SH-SY5Y (cell line): ENCODE results near the gene PVALEF.

Source experiments
- GATA2 ChIP-seq: IDR thresholded peaks from 2 replicates; pipeline ENCODE4 v1.6.1; 2011; ENCODE audit warnings: mild to moderate bottlenecking, low read depth, low read length
- GATA3 ChIP-seq: IDR thresholded peaks from 2 replicates; pipeline ENCODE4 v1.6.1; 2011; ENCODE audit warnings: low read depth, mild to moderate bottlenecking, low read length, moderate library complexity

Gene PVALEF

GRCh38 chr17:81207610-81208581 lies 42.6 kb downstream of the PVALEF start:
- no peak for TF ChIP-seq GATA2
- no peak for TF ChIP-seq GATA3

DNA sequence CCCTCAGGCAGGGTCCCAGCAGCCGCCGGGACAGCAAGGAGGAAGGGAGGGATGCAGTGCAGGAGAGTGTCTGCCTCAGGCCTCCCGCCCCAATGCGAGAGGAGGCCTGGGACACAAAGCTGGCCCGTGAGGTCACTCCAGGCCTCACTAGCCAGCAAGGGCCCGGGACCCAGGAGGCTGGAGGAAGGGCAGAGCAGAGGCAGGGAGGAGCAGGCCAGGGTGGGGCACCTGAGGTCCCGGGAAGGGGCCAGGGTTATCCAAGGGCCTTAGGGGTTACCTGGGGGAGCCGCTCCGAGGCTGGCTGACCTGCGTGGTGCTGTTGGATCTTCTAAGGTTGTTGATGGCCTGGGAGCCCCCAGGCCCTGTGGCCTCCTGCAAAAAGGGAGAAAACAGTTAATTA lies 43.3 kb downstream of the PVALEF start:
- no peak for TF ChIP-seq GATA2
- TF ChIP-seq GATA3: no peak

DNA sequence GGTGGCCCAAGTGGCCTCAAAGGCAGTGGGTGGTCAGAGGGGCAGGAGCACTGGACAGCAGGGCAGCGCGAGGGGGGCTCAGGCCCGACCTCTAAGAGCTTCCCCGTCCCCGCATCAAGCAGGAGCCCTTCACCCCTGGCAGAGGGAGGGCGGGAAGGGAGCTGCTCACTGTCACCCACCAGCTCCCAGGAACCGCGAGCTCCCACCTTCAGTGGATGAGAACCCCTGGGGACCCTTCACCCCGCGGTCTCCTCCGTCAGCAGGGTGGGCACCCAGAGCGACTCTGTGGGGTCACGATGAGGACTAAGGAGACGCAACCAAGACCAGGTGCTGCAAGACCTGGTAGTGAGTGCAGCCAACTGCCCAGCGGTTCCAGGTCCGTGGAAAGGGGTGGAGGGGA lies 43.8 kb downstream of the PVALEF start:
- TF ChIP-seq GATA2: no peak
- no peak for TF ChIP-seq GATA3

- no peak for TF ChIP-seq GATA3
- TF ChIP-seq GATA2: no peak
These were observed 45.2 kb downstream of the PVALEF start for GRCh38 chr17:81210466-81210865.

DNA sequence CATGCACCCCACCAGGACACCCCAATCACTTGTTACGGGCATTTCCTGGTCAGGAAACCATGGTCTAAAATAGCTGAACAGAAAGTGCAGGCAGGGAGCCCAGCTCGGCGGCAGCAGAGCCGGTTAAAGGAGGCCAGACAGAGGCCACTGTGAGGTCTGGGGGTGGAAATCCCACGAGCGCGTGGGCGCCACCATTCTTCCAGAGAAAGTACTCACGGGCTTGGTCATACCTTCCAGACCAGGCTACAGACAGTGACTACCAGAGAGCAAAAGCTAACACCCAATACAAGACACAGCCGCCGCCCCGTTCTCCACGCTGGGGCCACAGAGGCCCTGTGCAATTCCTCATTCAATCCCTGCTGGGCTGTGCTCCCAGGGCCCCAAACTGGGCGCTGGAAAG lies 45.6 kb downstream of the PVALEF start:
- TF ChIP-seq GATA2 (no peak), GATA3 (no peak)

GRCh38 chr17:81212365-81212764 lies 47.1 kb downstream of the PVALEF start:
- TF ChIP-seq GATA2 (no peak), GATA3 (no peak)

GRCh38 chr17:81213978-81214377 lies 48.7 kb downstream of the PVALEF start:
- TF ChIP-seq GATA3: no peak
- TF ChIP-seq GATA2: no peak

GRCh38 chr17:81217491-81217890 lies 52.2 kb downstream of the PVALEF start:
- TF ChIP-seq GATA2: no peak

- TF ChIP-seq GATA2: no peak
- no peak for TF ChIP-seq GATA3
These were observed 53.2 kb downstream of the PVALEF start for GRCh38 chr17:81218459-81218858.

GRCh38 chr17:81218991-81219390 lies 53.7 kb downstream of the PVALEF start:
- no peak for TF ChIP-seq GATA3
- TF ChIP-seq GATA2: no peak

GRCh38 chr17:81219476-81220180 lies 54.3 kb downstream of the PVALEF start:
- TF ChIP-seq GATA2 (no peak), GATA3 (no peak)

GRCh38 chr17:81221371-81221841 lies 56.1 kb downstream of the PVALEF start:
- no peak for TF ChIP-seq GATA2
- TF ChIP-seq GATA3: no peak

DNA sequence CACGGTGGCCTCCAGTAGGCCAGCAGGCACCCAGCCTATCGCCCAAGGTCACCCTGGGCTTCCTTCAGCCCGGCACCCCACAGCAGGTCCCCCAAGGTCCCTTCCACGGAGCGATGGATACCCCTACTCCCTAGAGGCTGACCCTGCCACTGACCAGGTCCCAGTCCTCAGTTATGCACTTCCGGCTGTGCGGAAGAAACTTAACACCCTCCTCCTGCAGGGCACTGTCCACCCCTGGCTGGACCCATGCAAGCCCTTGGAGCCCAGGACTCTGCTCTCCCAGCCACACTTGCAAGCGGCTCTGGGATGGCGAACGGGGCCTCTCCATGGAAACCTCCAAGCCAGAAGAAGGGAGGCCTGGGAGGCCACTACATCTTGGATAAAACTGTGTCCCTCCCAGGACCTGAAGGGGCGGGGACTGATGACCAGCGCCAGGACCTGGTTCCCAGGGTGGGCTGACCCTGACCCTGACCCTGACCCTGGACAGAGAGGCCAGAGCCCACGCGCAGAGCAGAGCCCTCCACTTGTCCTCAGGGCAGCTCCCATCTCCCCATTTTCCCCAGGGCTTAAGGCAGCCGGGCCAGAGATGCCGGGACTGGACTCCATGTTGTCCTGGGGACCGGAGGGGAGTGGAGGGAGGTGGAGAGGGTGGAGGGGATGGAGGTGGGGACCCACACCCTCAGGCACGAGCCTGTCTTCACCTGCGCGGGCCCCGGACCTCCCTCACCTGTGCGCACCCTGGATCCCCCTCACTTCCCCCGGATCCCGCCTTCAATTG lies 56.7 kb downstream of the PVALEF start:
- no peak for TF ChIP-seq GATA3
- no peak for TF ChIP-seq GATA2

GRCh38 chr17:81222620-81222905 lies 57.3 kb downstream of the PVALEF start:
- TF ChIP-seq GATA3 (no peak), GATA2 (no peak)
